ENCODE measurements around the gene SEMA3D.

The SEMA3D gene

GRCh38 chr7:85079434-85079833 lies 107.4 kb downstream of the SEMA3D start:
- DNase-seq (ENCODE audit: low spot score): no peak

GRCh38 chr7:85078181-85078580 lies 108.7 kb downstream of the SEMA3D start:
- no peak for DNase-seq (ENCODE audit: low spot score)

- no peak for DNase-seq (ENCODE audit: low spot score)
Observed at GRCh38 chr7:85075864-85076263, 111.0 kb downstream of the SEMA3D start.

GRCh38 chr7:85074992-85075391 lies 111.9 kb downstream of the SEMA3D start:
- DNase-seq (ENCODE audit: low spot score): peak; percentile 19

GRCh38 chr7:85074016-85074415 lies 112.8 kb downstream of the SEMA3D start:
- no peak for DNase-seq (ENCODE audit: low spot score)

- no peak for DNase-seq (ENCODE audit: low spot score)
Observed at GRCh38 chr7:85070967-85071628, 115.8 kb downstream of the SEMA3D start.

GRCh38 chr7:85068799-85069198 lies 118.1 kb downstream of the SEMA3D start:
- DNase-seq (ENCODE audit: low spot score): peak; percentile 31

GRCh38 chr7:85067371-85067770 lies 119.5 kb downstream of the SEMA3D start:
- DNase-seq (ENCODE audit: low spot score): no peak

- no peak for DNase-seq (ENCODE audit: low spot score)
Observed at GRCh38 chr7:85065888-85066485, 120.9 kb downstream of the SEMA3D start.

GRCh38 chr7:85065306-85065705 lies 121.5 kb downstream of the SEMA3D start:
- peak; percentile 4 for DNase-seq (ENCODE audit: low spot score)

GRCh38 chr7:85062651-85063050 lies 124.2 kb downstream of the SEMA3D start:
- DNase-seq (ENCODE audit: low spot score): no peak

GRCh38 chr7:85061456-85061855 lies 125.4 kb downstream of the SEMA3D start:
- DNase-seq (ENCODE audit: low spot score): no peak

GRCh38 chr7:85060696-85061095 lies 126.2 kb downstream of the SEMA3D start:
- DNase-seq (ENCODE audit: low spot score): no peak

GRCh38 chr7:85055906-85056305 lies 130.9 kb downstream of the SEMA3D start:
- no peak for DNase-seq (ENCODE audit: low spot score)

- DNase-seq (ENCODE audit: low spot score): no peak
Observed at GRCh38 chr7:85055196-85055595, 131.7 kb downstream of the SEMA3D start.

- no peak for DNase-seq (ENCODE audit: low spot score)
Observed at GRCh38 chr7:85054306-85054705, 132.6 kb downstream of the SEMA3D start.

- DNase-seq (ENCODE audit: low spot score): no peak
Observed at GRCh38 chr7:85052894-85053293, 134.0 kb downstream of the SEMA3D start.

- DNase-seq (ENCODE audit: low spot score): no peak
Observed at GRCh38 chr7:85052056-85052737, 134.7 kb downstream of the SEMA3D start.

GRCh38 chr7:85046534-85046933 lies 140.3 kb downstream of the SEMA3D start:
- DNase-seq (ENCODE audit: low spot score): no peak

GRCh38 chr7:85041605-85042216 lies 145.1 kb downstream of the SEMA3D start:
- peak; percentile 47 for DNase-seq (ENCODE audit: low spot score)

- no peak for DNase-seq (ENCODE audit: low spot score)
Observed at GRCh38 chr7:85039196-85039923, 147.5 kb downstream of the SEMA3D start.

- no peak for DNase-seq (ENCODE audit: low spot score)
Observed at GRCh38 chr7:85038466-85038865, 148.4 kb downstream of the SEMA3D start.

Measured in AG08395 (cell line).